ENCODE data around the gene FOCAD. TPM values are rescaled to one million over a fixed set of nuclear protein-coding genes. Genes with fewer than 3 reads are reported as not detected.

Gene FOCAD
- total RNA-seq (2014; rRNA removed; shearing (Covaris generic)), result 12.4 and 13.8 TPM in 2 replicates
- total RNA-seq (2022), result 16.6 and 18.5 TPM in 2 replicates
- percentile 58 among the genes with signal in this experiment for Bru-seq, nascent RNA
- BruChase-seq, experiment 1, labeled RNA remaining after a 6-hour chase, result percentile 50 among the genes with signal in this experiment
- percentile 47 among the genes with signal in this experiment for BruChase-seq, experiment 2, labeled RNA remaining after a 2-hour chase
- long read RNA-seq, full-length matches to known transcripts, result 1 of 66 reads
- long read RNA-seq, partial matches to known transcripts, result 15 of 66 reads
- long read RNA-seq, other reads (novel, unspliced or antisense), result 50 of 66 reads

DNA sequence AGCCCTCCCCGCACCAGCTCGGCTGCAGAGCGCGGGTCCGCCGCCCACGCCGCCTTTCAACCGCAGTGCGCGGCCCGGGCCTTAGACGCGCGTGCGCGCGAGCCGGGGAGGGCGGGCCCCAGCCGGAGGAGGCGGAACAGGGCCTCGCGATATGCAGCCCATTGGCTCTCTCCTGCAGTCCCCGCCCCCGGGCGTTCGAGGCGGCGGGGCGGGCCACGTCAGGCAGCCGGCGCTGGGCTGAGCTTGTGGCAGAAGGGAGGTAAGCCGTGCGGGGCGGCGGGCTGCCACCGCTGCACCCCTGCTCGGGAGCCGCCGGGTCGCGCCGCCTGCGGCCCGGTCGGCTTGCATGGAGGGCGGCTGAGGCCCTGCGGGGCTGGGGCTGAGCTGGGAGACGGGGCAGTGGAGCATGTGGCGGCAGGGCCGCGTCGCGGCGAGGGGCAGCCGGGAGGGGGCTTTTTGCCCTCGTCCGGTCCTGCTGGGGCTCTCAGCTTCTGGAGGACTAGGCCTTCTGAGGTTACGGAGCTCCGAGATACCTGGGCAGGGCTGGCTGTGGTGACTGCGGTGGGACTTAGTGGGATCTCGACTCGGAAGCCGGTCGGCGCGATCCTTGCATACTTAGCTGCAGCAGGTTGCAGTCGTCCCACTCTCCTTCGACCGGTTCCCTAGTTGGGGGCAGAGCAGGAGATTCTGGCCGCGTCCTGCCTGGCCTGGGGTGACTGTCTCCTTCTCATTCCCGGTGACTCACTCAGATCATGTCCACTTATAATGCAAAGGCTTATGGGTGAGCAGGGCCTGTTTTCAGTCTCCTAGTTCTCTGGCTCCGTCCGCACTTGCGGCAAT lies at the start of gene FOCAD:
Gene FOCAD, plus strand, starts transcription at position 225 of the 840 bp plus-strand sequence. CDS start 31,095 bp downstream, outside the sequence.
- intact Hi-C loops (cut with micrococcal nuclease; ENCODE audit: unreplicated experiment), result loop anchor here (1.0 to 10.0 kb wide), 4 partner anchors 62 to 653 kb away; partner anchors contain the start of genes KLHL9 and MLLT3
- peak; percentile 95 for DNase-seq (ENCODE audit: low spot score)
- peak within 1 kb of the TSS; percentile 100 for H2AFZ ChIP-seq (ENCODE audit: low read length)
- H3K79me2 ChIP-seq (ENCODE audit: insufficient read depth, low read depth, low read length), result peaks cover 13% of the 10 kb centered on the region; the same call in 1 of the 2 replicates
- no peaks in the 10 kb centered on the region; the same call in 1 of the 2 replicates for H4K20me1 ChIP-seq (ENCODE audit: insufficient read depth, low read length)
- H3K4me3 ChIP-seq (ENCODE audit: low read depth, low read length, poor library complexity, severe bottlenecking), result peak within 1 kb of the TSS; percentile 83
- peaks cover 16% of the 10 kb centered on the region for H3K4me1 ChIP-seq (ENCODE audit: insufficient read depth, low read length, poor library complexity, severe bottlenecking)
- H3K4me2 ChIP-seq (ENCODE audit: low read length), result peak within 1 kb of the TSS; percentile 99
- peak within 1 kb of the TSS; percentile 29 for H3K27ac ChIP-seq (ENCODE audit: low read depth, low read length, poor library complexity, severe bottlenecking)
- no peaks in the 10 kb centered on the region for H3K36me3 ChIP-seq (ENCODE audit: insufficient read depth, low read length)
- CTCF ChIA-PET (ENCODE audit: unreplicated experiment), result interaction anchor here (0.5 to 1.1 kb wide), 4 partner anchors 9 to 392 kb away, joined by 3 read pairs; no protein-coding TSS in a partner anchor
- no peaks in the 10 kb centered on the region for H3K9me3 ChIP-seq (ENCODE audit: low read length)
- BruUV-seq (replicated peaks), result no TSS peak
- POLR2A ChIA-PET, result interaction anchor here (0.7 to 2.0 kb wide), 21 partner anchors 10 to 442 kb away, joined by 3 to 7 read pairs (median 4); partner anchors contain the start of gene MLLT3
- TF ChIP-seq EZH2phosphoT487 (IDR thresholded peaks at IDR 0.05; ENCODE audit: borderline replicate concordance, low read depth, low read length) (no peak), CTCF (conservative IDR thresholded peaks at IDR 0.05; ENCODE audit: low read length) (no peak)
- H3K9me2 ChIP-seq (ENCODE audit: insufficient read depth, low read length), result no peaks in the 10 kb centered on the region

DNA sequence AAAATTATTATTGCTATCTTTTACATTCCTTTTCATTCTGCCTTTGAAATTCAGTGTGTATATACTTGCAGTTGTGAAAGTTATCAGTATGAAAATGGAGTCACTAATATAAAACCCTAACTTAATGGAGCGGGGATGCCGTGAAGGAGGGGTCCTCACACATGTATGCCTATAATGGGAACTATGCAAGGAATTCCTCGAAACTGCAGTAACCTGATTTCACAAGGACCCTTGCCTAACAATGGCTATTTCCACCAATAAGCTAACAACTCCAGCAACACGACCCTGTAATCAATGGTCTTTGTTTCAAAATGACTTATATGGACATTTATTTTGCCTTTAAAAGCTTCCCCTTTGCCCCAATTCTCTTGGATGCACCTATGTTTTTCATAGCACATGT lies 49.2 kb upstream of the FOCAD start:
- Histone ChIP-seq H3K4me1 (ENCODE audit: insufficient read depth, low read length, poor library complexity, severe bottlenecking) (peaks cover 3% of the 10 kb centered on the region), H4K20me1 (ENCODE audit: insufficient read depth, low read length) (no peaks in the 10 kb centered on the region), H3K4me2 (ENCODE audit: low read length) (no peak overlapping the region), H3K36me3 (ENCODE audit: insufficient read depth, low read length) (no peaks in the 10 kb centered on the region), H2AFZ (ENCODE audit: low read length) (no peak overlapping the region), H3K4me3 (ENCODE audit: low read depth, low read length, poor library complexity, severe bottlenecking) (no peak overlapping the region), H3K27ac (ENCODE audit: low read depth, low read length, poor library complexity, severe bottlenecking) (no peak overlapping the region), H3K9me2 (ENCODE audit: insufficient read depth, low read length) (no peaks in the 10 kb centered on the region), H3K9me3 (ENCODE audit: low read length) (no peaks in the 10 kb centered on the region), H3K79me2 (ENCODE audit: insufficient read depth, low read depth, low read length) (no peaks in the 10 kb centered on the region)
- intact Hi-C loops (cut with micrococcal nuclease; ENCODE audit: unreplicated experiment), result no loop called here
- POLR2A ChIA-PET, result no interaction called here
- no TSS peak for BruUV-seq (replicated peaks)
- CTCF ChIA-PET (ENCODE audit: unreplicated experiment), result no interaction called here
- no peak for DNase-seq (ENCODE audit: low spot score)
- TF ChIP-seq CTCF (conservative IDR thresholded peaks at IDR 0.05; ENCODE audit: low read length) (no peak), EZH2phosphoT487 (IDR thresholded peaks at IDR 0.05; ENCODE audit: borderline replicate concordance, low read depth, low read length) (no peak)
